PC-9 (cell line): ENCODE data around the gene STAT4. TPM values are rescaled to one million over a fixed set of nuclear protein-coding genes. Genes with fewer than 3 reads are reported as not detected.

ENCODE experiments used
- BruUV-seq: library from RNA; stranded (reverse); fragments of 400-500 nt; replicated peaks from 2 replicates; lab custom pipeline; 2021; lab: Mats Ljungman, UMichigan
- CTCF ChIA-PET: fragments of 300-600 bp; sonication (Branson Sonifier 250); formaldehyde crosslinking; loops from one replicate; lab custom pipeline; 2022; ENCODE audit warnings: antibody characterized with exemption; lab: Charles Lee
- POLR2A ChIA-PET: fragments of 300-600 bp; sonication (Branson Sonifier 250); formaldehyde crosslinking; loops from one replicate; lab custom pipeline; 2022; ENCODE audit warnings: antibody characterized with exemption; ENCODE audit not compliant: unreplicated experiment; lab: Charles Lee
- DNase-seq, 2 experiments: peaks; one replicate each; pipeline versions ENCODE4 v3.0.0 to v3.0.0-alpha.2; 2015 to 2022; ENCODE audit warnings: mixed read lengths in 1 of 2
- H2AFZ ChIP-seq: fragments of 200-600 bp; sonication (generic); 2 replicates; pipeline ENCODE4 v1.8.1; 2017; ENCODE audit warnings: antibody characterized with exemption
- H3F3A ChIP-seq: fragments of 200-600 bp; sonication (generic); 2 replicates; pipeline ENCODE4 v1.8.1; 2017; ENCODE audit warnings: antibody characterized with exemption, mild to moderate bottlenecking, low read depth; ENCODE audit not compliant: insufficient read depth
- H3K27ac ChIP-seq: fragments of 200-600 bp; sonication (generic); 2 replicates; pipeline ENCODE4 v1.6.1; 2016; ENCODE audit warnings: mixed run types
- H3K27me3 ChIP-seq: fragments of 200-600 bp; sonication (generic); 2 replicates; pipeline ENCODE4 v1.6.1; 2016; ENCODE audit warnings: low read depth, mixed run types; ENCODE audit not compliant: insufficient read depth
- H3K36me3 ChIP-seq: fragments of 200-600 bp; sonication (generic); 2 replicates; pipeline ENCODE4 v1.6.1; 2016; ENCODE audit warnings: low read depth, mixed run types
- H3K4me1 ChIP-seq: fragments of 200-600 bp; sonication (generic); replicated peaks from 2 replicates; pipeline ENCODE4 v1.6.1; 2016; ENCODE audit warnings: mixed run types; ENCODE audit not compliant: insufficient read depth
- H3K4me2 ChIP-seq: fragments of 200-600 bp; sonication (generic); 2 replicates; pipeline ENCODE4 v1.6.1; 2017; ENCODE audit warnings: mixed run types
- H3K4me3 ChIP-seq: fragments of 200-600 bp; sonication (generic); 2 replicates; pipeline ENCODE4 v1.6.1; 2016; ENCODE audit warnings: mixed run types
- H3K79me2 ChIP-seq: fragments of 200-600 bp; sonication (generic); 2 replicates; pipeline ENCODE4 v1.6.1; 2017; ENCODE audit warnings: low read depth, mixed run types
- H3K9me2 ChIP-seq: fragments of 200-600 bp; sonication (generic); 2 replicates; pipeline ENCODE4 v1.8.1; 2017; ENCODE audit warnings: mild to moderate bottlenecking; ENCODE audit not compliant: insufficient read depth
- H3K9me3 ChIP-seq: fragments of 200-600 bp; sonication (generic); 2 replicates; pipeline ENCODE4 v1.8.1; 2016; ENCODE audit warnings: low read depth; ENCODE audit not compliant: insufficient read depth
- H4K20me1 ChIP-seq: fragments of 200-600 bp; sonication (generic); 2 replicates; pipeline ENCODE4 v1.8.1; 2017; ENCODE audit not compliant: insufficient read depth
- EZH2 ChIP-seq: fragments of 200-600 bp; sonication (generic); IDR thresholded peaks from 2 replicates; pipeline ENCODE4 v1.8.0; 2017; ENCODE audit warnings: antibody characterized with exemption, low read depth
- intact Hi-C: fragments of 100-400 bp; cut with micrococcal nuclease; formaldehyde crosslinking; loops from one replicate; pipeline ENCODE4 v1.10.0; 2022; ENCODE audit not compliant: unreplicated experiment
- total RNA-seq: library from RNA; stranded (reverse); gene quantifications from 2 replicates; pipeline ENCODE4 v1.2.3, GENCODE V29; 2021
- TF ChIP-seq, protein P1 (sequence below): fragments of 200-600 bp; sonication (generic); conservative IDR thresholded peaks from 2 replicates; pipeline ENCODE4 v1.6.1; 2017; ENCODE audit warnings: mixed run types, antibody characterized with exemption, mild to moderate bottlenecking, moderate library complexity

STAT4 gene
- total RNA-seq, 1 experiment from 2014 or later: 0.70 TPM

DNA sequence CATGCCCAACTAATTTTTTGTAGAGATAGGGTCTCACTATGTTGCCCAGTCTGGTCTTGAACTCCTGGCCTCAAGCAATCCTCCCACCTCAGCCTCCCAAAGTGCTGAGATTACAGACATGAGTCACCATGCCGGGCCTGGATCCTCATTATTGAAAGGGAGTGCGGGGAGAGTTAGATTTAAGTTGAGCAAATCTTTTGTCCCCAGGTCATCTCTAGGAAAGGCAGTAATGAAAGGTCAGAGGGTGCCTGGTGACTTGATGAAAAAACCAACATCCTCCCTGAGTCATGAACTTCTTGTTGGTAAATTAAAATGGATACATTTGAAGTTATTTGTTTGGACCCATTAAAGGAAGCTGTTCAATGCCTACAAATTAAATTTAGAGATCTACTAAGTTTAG lies 25.1 kb downstream of the STAT4 start:
- H3K4me2 ChIP-seq: no peak overlapping the region
- no peak overlapping the region for H3K4me3 ChIP-seq
- TF ChIP-seq EZH2: no peak
- TF ChIP-seq, protein P1, sequence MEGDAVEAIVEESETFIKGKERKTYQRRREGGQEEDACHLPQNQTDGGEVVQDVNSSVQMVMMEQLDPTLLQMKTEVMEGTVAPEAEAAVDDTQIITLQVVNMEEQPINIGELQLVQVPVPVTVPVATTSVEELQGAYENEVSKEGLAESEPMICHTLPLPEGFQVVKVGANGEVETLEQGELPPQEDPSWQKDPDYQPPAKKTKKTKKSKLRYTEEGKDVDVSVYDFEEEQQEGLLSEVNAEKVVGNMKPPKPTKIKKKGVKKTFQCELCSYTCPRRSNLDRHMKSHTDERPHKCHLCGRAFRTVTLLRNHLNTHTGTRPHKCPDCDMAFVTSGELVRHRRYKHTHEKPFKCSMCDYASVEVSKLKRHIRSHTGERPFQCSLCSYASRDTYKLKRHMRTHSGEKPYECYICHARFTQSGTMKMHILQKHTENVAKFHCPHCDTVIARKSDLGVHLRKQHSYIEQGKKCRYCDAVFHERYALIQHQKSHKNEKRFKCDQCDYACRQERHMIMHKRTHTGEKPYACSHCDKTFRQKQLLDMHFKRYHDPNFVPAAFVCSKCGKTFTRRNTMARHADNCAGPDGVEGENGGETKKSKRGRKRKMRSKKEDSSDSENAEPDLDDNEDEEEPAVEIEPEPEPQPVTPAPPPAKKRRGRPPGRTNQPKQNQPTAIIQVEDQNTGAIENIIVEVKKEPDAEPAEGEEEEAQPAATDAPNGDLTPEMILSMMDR: no peak
- H3F3A ChIP-seq: no peaks in the 10 kb centered on the region
- H3K36me3 ChIP-seq: no peaks in the 10 kb centered on the region
- H3K4me1 ChIP-seq: no peaks in the 10 kb centered on the region
- no peaks in the 10 kb centered on the region for H3K9me2 ChIP-seq
- no peak overlapping the region for H3K27ac ChIP-seq
- intact Hi-C loops: no loop called here
- CTCF ChIA-PET: no interaction called here
- POLR2A ChIA-PET: no interaction called here
- H2AFZ ChIP-seq: no peak overlapping the region
- no peaks in the 10 kb centered on the region for H3K79me2 ChIP-seq
- H4K20me1 ChIP-seq: no peaks in the 10 kb centered on the region
- no peak for DNase-seq
- no TSS peak for BruUV-seq
- H3K9me3 ChIP-seq: no peaks in the 10 kb centered on the region
- H3K27me3 ChIP-seq: no peaks in the 10 kb centered on the region

DNA sequence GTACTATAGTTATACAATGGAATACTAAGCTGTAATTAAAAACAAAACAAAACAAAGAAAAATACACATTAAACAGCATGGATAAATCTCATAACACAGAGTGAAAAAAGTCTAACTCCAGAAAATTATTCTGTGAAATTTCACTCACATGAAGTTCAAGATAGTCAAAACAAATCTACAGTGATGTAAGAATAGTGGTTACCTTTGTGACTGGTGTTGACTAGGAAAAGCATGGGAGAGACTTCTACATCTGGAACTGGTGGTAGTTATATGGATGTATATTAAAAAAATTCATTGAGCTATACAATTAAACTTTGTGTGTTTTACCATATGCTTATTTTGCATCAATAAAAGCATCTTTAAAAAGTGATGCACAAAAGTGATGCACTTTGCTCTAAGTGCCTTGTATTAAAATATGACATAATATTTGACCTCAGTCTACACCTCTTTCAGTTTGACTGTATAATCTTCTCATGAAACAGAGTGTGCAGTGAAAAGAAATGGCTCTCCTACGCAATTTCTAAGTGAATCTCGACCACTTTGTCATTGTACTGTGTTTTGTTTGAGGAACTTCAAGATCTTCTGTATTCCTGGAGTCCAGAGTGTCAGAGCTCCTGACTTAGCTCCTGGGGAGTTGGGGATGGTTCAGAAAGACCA lies 28.0 kb downstream of the STAT4 start:
- no peaks in the 10 kb centered on the region for H4K20me1 ChIP-seq
- TF ChIP-seq, protein P1: no peak
- TF ChIP-seq EZH2: no peak
- BruUV-seq: no TSS peak
- no peak overlapping the region for H3K4me2 ChIP-seq
- no peaks in the 10 kb centered on the region for H3F3A ChIP-seq
- H3K9me2 ChIP-seq: no peaks in the 10 kb centered on the region
- H3K27ac ChIP-seq: no peak overlapping the region
- H3K4me1 ChIP-seq: no peaks in the 10 kb centered on the region
- no peaks in the 10 kb centered on the region for H3K9me3 ChIP-seq
- H3K79me2 ChIP-seq: no peaks in the 10 kb centered on the region
- H2AFZ ChIP-seq: no peak overlapping the region
- CTCF ChIA-PET: no interaction called here
- intact Hi-C loops: no loop called here
- H3K4me3 ChIP-seq: no peak overlapping the region
- no peaks in the 10 kb centered on the region for H3K36me3 ChIP-seq
- no peak for DNase-seq
- no peaks in the 10 kb centered on the region for H3K27me3 ChIP-seq
- POLR2A ChIA-PET: no interaction called here

- no peaks in the 10 kb centered on the region for H3K4me1 ChIP-seq
- TF ChIP-seq EZH2: no peak
- TF ChIP-seq, protein P1: no peak
- CTCF ChIA-PET: no interaction called here
- no peaks in the 10 kb centered on the region for H3K27me3 ChIP-seq
- no peaks in the 10 kb centered on the region for H3F3A ChIP-seq
- no peaks in the 10 kb centered on the region for H3K9me3 ChIP-seq
- no peak overlapping the region for H3K4me3 ChIP-seq
- no peaks in the 10 kb centered on the region for H3K36me3 ChIP-seq
- no peak overlapping the region for H3K4me2 ChIP-seq
- H3K9me2 ChIP-seq: no peaks in the 10 kb centered on the region
- BruUV-seq: no TSS peak
- H3K27ac ChIP-seq: no peak overlapping the region
- POLR2A ChIA-PET: no interaction called here
- H2AFZ ChIP-seq: no peak overlapping the region
- DNase-seq: no peak
- intact Hi-C loops: no loop called here
- no peaks in the 10 kb centered on the region for H4K20me1 ChIP-seq
- no peaks in the 10 kb centered on the region for H3K79me2 ChIP-seq
Measured at GRCh38 chr2:191117341-191117740, 33.5 kb downstream of the STAT4 start.
